ENCODE results near the gene ZNF560. TPM values are rescaled to one million over a fixed set of nuclear protein-coding genes. Genes with fewer than 3 reads are reported as not detected.

Gene ZNF560
- polyA plus RNA-seq, 1 experiment, result 2.1 TPM

- H3K27me3 ChIP-seq (ENCODE audit: control insufficient read depth, insufficient read depth, low read length), result no peaks in the 10 kb centered on the region
- H3K4me3 ChIP-seq (ENCODE audit: low read depth, low read length), result no peak overlapping the region
- no peak for DNase-seq (ENCODE audit: low read depth, low spot score)
- no peak overlapping the region for H3K27ac ChIP-seq (ENCODE audit: low read depth, low read length)
- peaks cover 29% of the 10 kb centered on the region for H3K9me3 ChIP-seq (ENCODE audit: control insufficient read depth, insufficient read depth, low read length)
- TF ChIP-seq CTCF (IDR thresholded peaks at IDR 0.05; ENCODE audit: low read depth, low read length), result no peak
- ChIA-PET CTCF (no interaction called here), POLR2A (no interaction called here)
These were observed 31.3 kb downstream of the ZNF560 start for GRCh38 chr19:9467161-9467560.

DNA sequence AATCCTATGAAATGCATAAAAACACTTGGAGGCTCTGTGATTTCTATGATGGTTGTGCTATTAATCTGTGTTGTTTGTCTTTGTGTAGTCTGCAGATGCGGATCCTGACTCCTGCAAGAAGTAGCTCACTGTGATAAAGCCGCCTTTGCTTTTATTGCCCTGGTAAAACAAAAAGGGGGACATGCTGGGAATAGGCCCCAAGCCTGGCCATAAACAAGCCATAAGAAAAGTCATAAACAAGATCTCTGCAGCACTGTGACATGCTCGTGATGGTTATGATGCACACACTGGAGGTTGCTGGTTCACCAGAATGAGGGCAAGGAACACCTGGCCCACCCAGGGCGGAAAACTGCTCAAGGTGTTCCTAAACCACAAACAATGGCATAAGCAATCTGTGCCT lies 36.5 kb downstream of the ZNF560 start:
- no peak overlapping the region for H3K27ac ChIP-seq (ENCODE audit: low read depth, low read length)
- no peak for TF ChIP-seq CTCF (IDR thresholded peaks at IDR 0.05; ENCODE audit: low read depth, low read length)
- H3K9me3 ChIP-seq (ENCODE audit: control insufficient read depth, insufficient read depth, low read length), result peaks cover 33% of the 10 kb centered on the region
- H3K4me3 ChIP-seq (ENCODE audit: low read depth, low read length), result no peak overlapping the region
- ChIA-PET CTCF (no interaction called here), POLR2A (no interaction called here)
- no peak for DNase-seq (ENCODE audit: low read depth, low spot score)
- no peaks in the 10 kb centered on the region for H3K27me3 ChIP-seq (ENCODE audit: control insufficient read depth, insufficient read depth, low read length)

DNA sequence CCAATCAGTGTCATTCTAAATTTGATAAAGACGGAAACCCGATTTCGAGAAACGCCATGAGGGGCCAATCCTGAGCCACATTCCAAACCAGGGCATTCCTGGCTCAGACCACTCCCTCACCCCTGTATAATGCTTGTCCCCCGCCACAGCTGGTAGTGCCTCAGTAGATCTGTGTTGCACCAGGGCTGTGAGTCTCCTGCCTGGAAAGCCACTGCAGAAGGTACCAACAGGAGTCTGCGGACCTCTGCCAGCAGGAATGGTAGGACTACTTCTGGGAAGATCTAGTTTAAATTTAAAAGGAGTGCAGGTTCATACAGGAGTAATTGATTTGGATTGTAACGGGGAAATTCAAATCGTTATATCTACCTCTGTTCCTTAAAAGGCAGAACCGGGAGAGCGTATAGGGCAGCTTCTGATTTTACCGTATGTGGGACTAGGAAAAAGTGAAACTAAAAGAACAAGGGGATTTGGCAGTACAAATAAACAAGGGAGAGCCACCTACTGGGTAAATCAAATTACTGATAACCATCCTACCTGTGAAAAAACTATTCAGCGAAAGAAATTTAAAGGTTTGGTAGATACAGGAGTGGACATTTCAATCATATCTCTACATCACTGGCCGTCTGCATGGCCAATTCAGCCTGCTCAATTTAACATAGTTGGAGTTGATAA lies 42.3 kb downstream of the ZNF560 start:
- H3K27me3 ChIP-seq (ENCODE audit: control insufficient read depth, insufficient read depth, low read length), result no peaks in the 10 kb centered on the region
- CTCF ChIA-PET, result no interaction called here

DNA sequence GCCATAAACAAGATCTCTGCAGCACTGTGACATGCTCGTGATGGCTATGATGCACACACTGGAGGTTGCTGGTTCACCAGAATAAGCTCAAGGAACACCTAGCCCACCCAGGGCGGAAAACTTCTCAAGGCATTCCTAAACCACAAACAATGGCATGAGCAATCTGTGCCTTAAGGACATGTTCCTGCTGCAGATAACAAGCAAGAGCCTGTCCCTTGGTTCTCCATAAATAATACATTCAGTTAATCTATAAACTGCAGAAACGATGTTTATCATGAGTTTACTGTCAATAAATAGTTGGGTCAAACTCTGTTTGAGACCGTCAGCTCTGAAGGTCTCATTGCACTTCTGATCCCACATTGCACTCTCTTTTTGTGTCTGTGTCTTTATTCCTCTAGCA lies 44.5 kb downstream of the ZNF560 start:
- no peak for TF ChIP-seq CTCF (IDR thresholded peaks at IDR 0.05; ENCODE audit: low read depth, low read length)
- Histone ChIP-seq H3K27ac (ENCODE audit: low read depth, low read length) (no peak overlapping the region), H3K4me3 (ENCODE audit: low read depth, low read length) (no peak overlapping the region), H3K27me3 (ENCODE audit: control insufficient read depth, insufficient read depth, low read length) (no peaks in the 10 kb centered on the region), H3K9me3 (ENCODE audit: control insufficient read depth, insufficient read depth, low read length) (peaks cover 38% of the 10 kb centered on the region)
- no peak for DNase-seq (ENCODE audit: low read depth, low spot score)
- POLR2A ChIA-PET, result no interaction called here
- CTCF ChIA-PET, result no interaction called here

More for the DNA sequence above, 42.3 kb downstream of the ZNF560 start:
- no peak overlapping the region for H3K27ac ChIP-seq (ENCODE audit: low read depth, low read length)
- H3K4me3 ChIP-seq (ENCODE audit: low read depth, low read length), result no peak overlapping the region
- peaks cover 30% of the 10 kb centered on the region for H3K9me3 ChIP-seq (ENCODE audit: control insufficient read depth, insufficient read depth, low read length)
- DNase-seq (ENCODE audit: low read depth, low spot score), result no peak
- POLR2A ChIA-PET, result no interaction called here
- no peak for TF ChIP-seq CTCF (IDR thresholded peaks at IDR 0.05; ENCODE audit: low read depth, low read length)

DNA sequence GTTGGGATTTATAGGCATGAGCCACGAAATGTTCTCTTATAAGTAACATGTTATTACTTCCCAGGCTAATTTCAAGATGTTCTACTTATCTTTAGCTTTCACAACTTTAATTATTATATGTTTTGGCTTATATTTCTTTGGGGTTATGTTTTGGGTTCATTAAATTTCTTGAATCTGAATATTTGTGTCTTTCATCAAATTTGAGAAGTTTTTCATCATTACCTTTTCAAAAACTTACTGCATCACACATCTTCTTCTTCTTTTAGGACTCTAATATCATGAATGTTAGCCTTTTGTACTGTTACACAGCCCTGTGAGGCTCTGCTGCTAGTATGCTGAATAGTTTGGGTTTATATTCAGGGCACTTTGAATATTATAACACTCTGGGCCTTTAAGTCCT lies 53.4 kb downstream of the ZNF560 start:
- no peak for DNase-seq (ENCODE audit: low read depth, low spot score)
- H3K9me3 ChIP-seq (ENCODE audit: control insufficient read depth, insufficient read depth, low read length), result peaks cover 64% of the 10 kb centered on the region
- ChIA-PET CTCF (interaction anchor here (1.1 kb wide), 1 partner anchor 10 kb away, joined by 4 read pairs; the partner anchor contains the start of gene ZNF266), POLR2A (no interaction called here)
- no peak overlapping the region for H3K4me3 ChIP-seq (ENCODE audit: low read depth, low read length)
- no peak for TF ChIP-seq CTCF (IDR thresholded peaks at IDR 0.05; ENCODE audit: low read depth, low read length)
- no peaks in the 10 kb centered on the region for H3K27me3 ChIP-seq (ENCODE audit: control insufficient read depth, insufficient read depth, low read length)
- no peak overlapping the region for H3K27ac ChIP-seq (ENCODE audit: low read depth, low read length)

Measured in AG04450 (cell line).